Hepatocyte (in vitro differentiated cells): ENCODE results near the gene SELENOI. TPM values are rescaled to one million over a fixed set of nuclear protein-coding genes. Genes with fewer than 3 reads are reported as not detected.

Source experiments
- DNase-seq: peaks from one replicate; pipeline ENCODE4 v3.0.0-alpha.2; 2016; ENCODE audit warnings: low spot score
- H2AFZ ChIP-seq: fragments of 200-600 bp; sonication (generic); 2 replicates; pipeline ENCODE4 v1.6.0; 2016; ENCODE audit warnings: antibody characterized with exemption, mild to moderate bottlenecking
- H3K27ac ChIP-seq: fragments of 200-600 bp; sonication (generic); 2 replicates; pipeline ENCODE4 v1.5.1; 2016; ENCODE audit warnings: mild to moderate bottlenecking
- H3K27me3 ChIP-seq: fragments of 200-600 bp; sonication (generic); 2 replicates; pipeline ENCODE4 v1.6.1; 2016
- H3K36me3 ChIP-seq: fragments of 200-600 bp; sonication (generic); replicated peaks from 2 replicates; pipeline ENCODE4 v1.5.1; 2016; ENCODE audit warnings: low read depth; ENCODE audit not compliant: insufficient read depth
- H3K4me1 ChIP-seq: fragments of 200-600 bp; sonication (generic); 2 replicates; pipeline ENCODE4 v1.5.1; 2016; ENCODE audit warnings: mild to moderate bottlenecking, moderate library complexity; ENCODE audit not compliant: insufficient read depth
- H3K4me2 ChIP-seq: fragments of 200-600 bp; sonication (generic); 2 replicates; pipeline ENCODE4 v1.6.0; 2016
- H3K4me3 ChIP-seq: fragments of 200-600 bp; sonication (generic); 2 replicates; pipeline ENCODE4 v1.5.1; 2016; ENCODE audit warnings: mild to moderate bottlenecking
- H3K79me2 ChIP-seq: fragments of 200-600 bp; sonication (generic); 2 replicates; pipeline ENCODE4 v1.6.0; 2017; ENCODE audit warnings: mild to moderate bottlenecking
- H3K9me2 ChIP-seq: fragments of 200-600 bp; sonication (generic); replicated peaks from 2 replicates; pipeline ENCODE4 v1.6.0; 2017; ENCODE audit warnings: mild to moderate bottlenecking; ENCODE audit not compliant: insufficient read depth
- H3K9me3 ChIP-seq: fragments of 200-600 bp; sonication (generic); 2 replicates; pipeline ENCODE4 v1.5.1; 2016; ENCODE audit warnings: low read depth, mild to moderate bottlenecking
- H4K20me1 ChIP-seq: fragments of 200-600 bp; sonication (generic); 2 replicates; pipeline ENCODE4 v1.6.0; 2016; ENCODE audit warnings: mild to moderate bottlenecking; ENCODE audit not compliant: insufficient read depth, poor library complexity, severe bottlenecking
- EZH2 ChIP-seq: fragments of 200-600 bp; sonication (generic); IDR thresholded peaks from 2 replicates; pipeline ENCODE4 v1.6.1; 2016; ENCODE audit warnings: antibody characterized with exemption, mild to moderate bottlenecking, borderline replicate concordance
- EZH2phosphoT487 ChIP-seq: fragments of 200-600 bp; sonication (generic); IDR thresholded peaks from one replicate; pipeline ENCODE4 v1.6.1; 2018; ENCODE audit warnings: antibody characterized with exemption, mild to moderate bottlenecking, low read depth, moderate library complexity; ENCODE audit not compliant: unreplicated experiment, severe bottlenecking
- WGBS: methylation state at CpG from one replicate; pipeline ENCODE4 v1.1.6; 2016; ENCODE audit warnings: low lambda C conversion rate; ENCODE audit errors: missing lambda C conversion rate; 5-methylcytosine and 5-hydroxymethylcytosine counted together
- polyA plus RNA-seq: library from polyadenylated mRNA; unstranded; fragments of >200 nt; fragmentation: Nextera tagmentation; extraction: Ambion mirVana; gene quantifications from 2 replicates; pipeline ENCODE4 v1.2.1, GENCODE V29; 2016
- total RNA-seq: library from RNA; depleted of rRNA; stranded (reverse); fragments of >200 nt; gene quantifications from 2 replicates; pipeline ENCODE4 v1.2.3, GENCODE V29; 2014
- TF ChIP-seq, protein P1 (sequence below): fragments of 200-600 bp; sonication (generic); IDR thresholded peaks from 2 replicates; pipeline ENCODE4 v1.5.1; 2016; ENCODE audit warnings: antibody characterized with exemption, mild to moderate bottlenecking; ENCODE audit not compliant: poor library complexity

Gene SELENOI
- total and polyA plus RNA-seq, 2 experiments from 2014 or later = 6.4 to 34.4 TPM

DNA sequence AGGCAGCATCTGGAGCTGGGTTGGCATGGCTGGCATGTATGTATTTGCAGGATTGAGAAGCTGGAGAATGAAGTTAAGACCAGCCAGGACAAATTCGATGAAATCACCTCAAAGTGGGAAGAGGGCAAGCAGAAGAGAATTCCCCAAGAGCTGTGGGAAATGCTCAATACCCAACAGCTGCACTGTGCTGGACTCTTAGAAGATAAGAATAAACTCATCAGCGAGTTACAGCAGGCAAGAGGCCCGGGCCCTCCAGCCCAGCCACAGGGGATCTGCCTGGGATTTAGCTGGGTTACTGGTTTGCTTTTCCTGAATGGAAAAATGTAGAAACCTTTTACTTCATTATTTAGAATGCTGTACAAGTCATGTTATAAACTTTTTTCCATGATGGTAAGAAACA is 78.3 kb downstream of the SELENOI start:
- H3K4me2 ChIP-seq = no peak overlapping the region
- H3K27me3 ChIP-seq = no peaks in the 10 kb centered on the region
- 68% methylated on average over 3 of the region's 3 CpGs for WGBS
- no peaks in the 10 kb centered on the region for H3K36me3 ChIP-seq
- no peaks in the 10 kb centered on the region for H3K9me2 ChIP-seq
- H4K20me1 ChIP-seq = no peaks in the 10 kb centered on the region
- no peak overlapping the region for H3K4me3 ChIP-seq
- no peaks in the 10 kb centered on the region for H3K4me1 ChIP-seq
- DNase-seq = no peak
- no peak overlapping the region for H3K27ac ChIP-seq
- no peaks in the 10 kb centered on the region for H3K9me3 ChIP-seq
- TF ChIP-seq EZH2phosphoT487 = no peak
- TF ChIP-seq EZH2 = no peak
- TF ChIP-seq, protein P1, sequence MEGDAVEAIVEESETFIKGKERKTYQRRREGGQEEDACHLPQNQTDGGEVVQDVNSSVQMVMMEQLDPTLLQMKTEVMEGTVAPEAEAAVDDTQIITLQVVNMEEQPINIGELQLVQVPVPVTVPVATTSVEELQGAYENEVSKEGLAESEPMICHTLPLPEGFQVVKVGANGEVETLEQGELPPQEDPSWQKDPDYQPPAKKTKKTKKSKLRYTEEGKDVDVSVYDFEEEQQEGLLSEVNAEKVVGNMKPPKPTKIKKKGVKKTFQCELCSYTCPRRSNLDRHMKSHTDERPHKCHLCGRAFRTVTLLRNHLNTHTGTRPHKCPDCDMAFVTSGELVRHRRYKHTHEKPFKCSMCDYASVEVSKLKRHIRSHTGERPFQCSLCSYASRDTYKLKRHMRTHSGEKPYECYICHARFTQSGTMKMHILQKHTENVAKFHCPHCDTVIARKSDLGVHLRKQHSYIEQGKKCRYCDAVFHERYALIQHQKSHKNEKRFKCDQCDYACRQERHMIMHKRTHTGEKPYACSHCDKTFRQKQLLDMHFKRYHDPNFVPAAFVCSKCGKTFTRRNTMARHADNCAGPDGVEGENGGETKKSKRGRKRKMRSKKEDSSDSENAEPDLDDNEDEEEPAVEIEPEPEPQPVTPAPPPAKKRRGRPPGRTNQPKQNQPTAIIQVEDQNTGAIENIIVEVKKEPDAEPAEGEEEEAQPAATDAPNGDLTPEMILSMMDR = no peak
- H3K79me2 ChIP-seq = no peaks in the 10 kb centered on the region
- no peak overlapping the region for H2AFZ ChIP-seq

- no peaks in the 10 kb centered on the region for H4K20me1 ChIP-seq
- TF ChIP-seq EZH2phosphoT487 (no peak), EZH2 (no peak)
- TF ChIP-seq, protein P1 = no peak
- H3K9me2 ChIP-seq = no peaks in the 10 kb centered on the region
- no peak overlapping the region for H3K4me2 ChIP-seq
- no peaks in the 10 kb centered on the region for H3K79me2 ChIP-seq
- no peaks in the 10 kb centered on the region for H3K4me1 ChIP-seq
- H3K27me3 ChIP-seq = no peaks in the 10 kb centered on the region
- H3K36me3 ChIP-seq = no peaks in the 10 kb centered on the region
- H3K27ac ChIP-seq = no peak overlapping the region
- no peak overlapping the region for H3K4me3 ChIP-seq
- H3K9me3 ChIP-seq = no peaks in the 10 kb centered on the region
- no peak for DNase-seq
- H2AFZ ChIP-seq = no peak overlapping the region
- WGBS = 76% methylated on average over 2 of the region's 2 CpGs
These were observed 82.9 kb downstream of the SELENOI start for GRCh38 chr2:26428846-26429245.

- no peaks in the 10 kb centered on the region for H3K79me2 ChIP-seq
- no peaks in the 10 kb centered on the region for H3K9me2 ChIP-seq
- H3K36me3 ChIP-seq = no peaks in the 10 kb centered on the region
- no peaks in the 10 kb centered on the region for H3K9me3 ChIP-seq
- H3K4me1 ChIP-seq = no peaks in the 10 kb centered on the region
- no peak overlapping the region for H2AFZ ChIP-seq
- no peaks in the 10 kb centered on the region for H4K20me1 ChIP-seq
- H3K27ac ChIP-seq = no peak overlapping the region
- no peak overlapping the region for H3K4me2 ChIP-seq
- H3K4me3 ChIP-seq = no peak overlapping the region
- DNase-seq = no peak
- H3K27me3 ChIP-seq = no peaks in the 10 kb centered on the region
- 84% methylated on average over 8 of the region's 8 CpGs for WGBS
- TF ChIP-seq EZH2phosphoT487 (no peak), EZH2 (no peak)
- TF ChIP-seq, protein P1 = no peak
These were observed 84.0 kb downstream of the SELENOI start for GRCh38 chr2:26429779-26430578.
